Measurements from ENCODE around the gene TLR3.

Gene TLR3

GRCh38 chr4:186061921-186062320 lies 7.0 kb upstream of the TLR3 start:
- no peaks in the 10 kb centered on the region for H3K9me3 ChIP-seq (ENCODE audit: control insufficient read depth, low read length)
- H3K4me3 ChIP-seq (ENCODE audit: low read depth, low read length), result no peak overlapping the region
- TF ChIP-seq CTCF (IDR thresholded peaks at IDR 0.05), result no peak
- H3K4me2 ChIP-seq (ENCODE audit: low read length), result no peak overlapping the region
- no peaks in the 10 kb centered on the region for H3K36me3 ChIP-seq (ENCODE audit: control insufficient read depth, insufficient read depth, low read length)
- no peaks in the 10 kb centered on the region for H3K79me2 ChIP-seq
- no peak overlapping the region for H2AFZ ChIP-seq
- H3K27me3 ChIP-seq (ENCODE audit: control insufficient read depth, insufficient read depth, low read length), result no peaks in the 10 kb centered on the region
- no peaks in the 10 kb centered on the region for H3K4me1 ChIP-seq
- H3K27ac ChIP-seq, result no peak overlapping the region
- no peak overlapping the region for H3K9ac ChIP-seq

GRCh38 chr4:186067757-186068385 lies 1.1 kb upstream of the TLR3 start:
- Histone ChIP-seq H3K9me3 (ENCODE audit: control insufficient read depth, low read length) (no peaks in the 10 kb centered on the region), H3K9ac (no peak overlapping the region), H3K4me2 (ENCODE audit: low read length) (peak overlapping the region; percentile 91), H3K79me2 (no peaks in the 10 kb centered on the region), H2AFZ (peak overlapping the region; percentile 78), H3K36me3 (ENCODE audit: control insufficient read depth, insufficient read depth, low read length) (no peaks in the 10 kb centered on the region), H3K4me1 (no peaks in the 10 kb centered on the region), H3K27ac (no peak overlapping the region), H3K27me3 (ENCODE audit: control insufficient read depth, insufficient read depth, low read length) (no peaks in the 10 kb centered on the region), H3K4me3 (ENCODE audit: low read depth, low read length) (peak overlapping the region; percentile 83)
- peak; percentile 25 for TF ChIP-seq CTCF (IDR thresholded peaks at IDR 0.05)

GRCh38 chr4:186069729-186070128 lies 773 bp downstream of the TLR3 start:
- no peak overlapping the region for H3K27ac ChIP-seq
- H3K9ac ChIP-seq, result no peak overlapping the region

GRCh38 chr4:186072516-186072915 lies 3.6 kb downstream of the TLR3 start:
- no peaks in the 10 kb centered on the region for H3K79me2 ChIP-seq
- no peak for TF ChIP-seq CTCF (IDR thresholded peaks at IDR 0.05)
- H3K4me3 ChIP-seq (ENCODE audit: low read depth, low read length), result no peak overlapping the region
- no peaks in the 10 kb centered on the region for H3K36me3 ChIP-seq (ENCODE audit: control insufficient read depth, insufficient read depth, low read length)
- no peaks in the 10 kb centered on the region for H3K27me3 ChIP-seq (ENCODE audit: control insufficient read depth, insufficient read depth, low read length)
- no peaks in the 10 kb centered on the region for H3K9me3 ChIP-seq (ENCODE audit: control insufficient read depth, low read length)
- no peaks in the 10 kb centered on the region for H3K4me1 ChIP-seq
- H3K27ac ChIP-seq, result no peak overlapping the region
- no peak overlapping the region for H3K9ac ChIP-seq
- no peak overlapping the region for H2AFZ ChIP-seq
- no peak overlapping the region for H3K4me2 ChIP-seq (ENCODE audit: low read length)

More at GRCh38 chr4:186069729-186070128, 773 bp downstream of the TLR3 start:
- no peaks in the 10 kb centered on the region for H3K27me3 ChIP-seq (ENCODE audit: control insufficient read depth, insufficient read depth, low read length)
- H3K9me3 ChIP-seq (ENCODE audit: control insufficient read depth, low read length), result no peaks in the 10 kb centered on the region
- peak overlapping the region; percentile 83 for H3K4me3 ChIP-seq (ENCODE audit: low read depth, low read length)
- peak overlapping the region; percentile 78 for H2AFZ ChIP-seq
- no peaks in the 10 kb centered on the region for H3K4me1 ChIP-seq
- TF ChIP-seq CTCF (IDR thresholded peaks at IDR 0.05), result no peak
- no peaks in the 10 kb centered on the region for H3K36me3 ChIP-seq (ENCODE audit: control insufficient read depth, insufficient read depth, low read length)
- H3K4me2 ChIP-seq (ENCODE audit: low read length), result peak overlapping the region; percentile 91
- H3K79me2 ChIP-seq, result no peaks in the 10 kb centered on the region

GRCh38 chr4:186074189-186074588 lies 5.2 kb downstream of the TLR3 start:
- no peaks in the 10 kb centered on the region for H3K4me1 ChIP-seq
- no peaks in the 10 kb centered on the region for H3K36me3 ChIP-seq (ENCODE audit: control insufficient read depth, insufficient read depth, low read length)
- no peak overlapping the region for H2AFZ ChIP-seq
- no peak overlapping the region for H3K4me2 ChIP-seq (ENCODE audit: low read length)
- H3K27ac ChIP-seq, result no peak overlapping the region
- no peak for TF ChIP-seq CTCF (IDR thresholded peaks at IDR 0.05)
- H3K9me3 ChIP-seq (ENCODE audit: control insufficient read depth, low read length), result no peaks in the 10 kb centered on the region
- H3K79me2 ChIP-seq, result no peaks in the 10 kb centered on the region
- no peak overlapping the region for H3K4me3 ChIP-seq (ENCODE audit: low read depth, low read length)
- no peaks in the 10 kb centered on the region for H3K27me3 ChIP-seq (ENCODE audit: control insufficient read depth, insufficient read depth, low read length)
- H3K9ac ChIP-seq, result no peak overlapping the region
